ENCODE results near the gene KDM4B. TPM values are rescaled to one million over a fixed set of nuclear protein-coding genes. Genes with fewer than 3 reads are reported as not detected.

KDM4B gene
- polyA plus RNA-seq, 1 of the 3 experiments (the other 2 are of a cell fraction): 12.2 TPM

- no peak overlapping the region for H3K27ac ChIP-seq (ENCODE audit: low read depth in 2 of 2, low read length in 1 of 2)
- H3K36me3 ChIP-seq (replicated peaks in 1 of 2; ENCODE audit: control insufficient read depth in 1 of 2, insufficient read depth in 2 of 2, low read length in 1 of 2): peaks cover 12 to 26% of the 10 kb centered on the region in 2 experiments
- no peak overlapping the region for H3K4me2 ChIP-seq
- WGBS (ENCODE audit: low lambda C conversion rate): 93% methylated on average over 17 of the region's 18 CpGs
- H3K9me3 ChIP-seq: no peaks in the 10 kb centered on the region
- H2AFZ ChIP-seq (ENCODE audit: low read depth): no peak overlapping the region
- H3K9ac ChIP-seq: no peak overlapping the region
- H3K4me1 ChIP-seq (ENCODE audit: control insufficient read depth in 1 of 2, insufficient read depth in 2 of 2, low read depth in 1 of 2, low read length in 1 of 2): peaks cover 10 to 19% of the 10 kb centered on the region in 2 experiments; a peak in 3 of 4 replicates
- H3F3A ChIP-seq (replicated peaks; ENCODE audit: insufficient read depth): peaks cover 9% of the 10 kb centered on the region
- peaks cover 35% of the 10 kb centered on the region; the same call in 1 of the 2 replicates for H3K79me2 ChIP-seq (ENCODE audit: insufficient read depth)
- no peaks in the 10 kb centered on the region for H3K9me2 ChIP-seq
- ChIA-PET POLR2A (no interaction called here), CTCF (interaction anchor here (0.7 to 1.4 kb wide), 2 partner anchors 11 to 230 kb away, joined by 3 to 4 read pairs; no protein-coding TSS in a partner anchor)
- no peaks in the 10 kb centered on the region for H3K27me3 ChIP-seq (ENCODE audit: insufficient read depth)
- TF ChIP-seq EZH2phosphoT487 (IDR thresholded peaks at IDR 0.05; ENCODE audit: borderline replicate concordance, low read depth): no peak
- no peak for TF ChIP-seq SIN3A (IDR thresholded peaks at IDR 0.05; ENCODE audit: borderline replicate concordance, low read depth, low read length)
- no peak for TF ChIP-seq CTCF (IDR thresholded peaks at IDR 0.05)
- peaks cover 32% of the 10 kb centered on the region for H4K20me1 ChIP-seq (ENCODE audit: insufficient read depth)
- no peak for DNase-seq
- no peak overlapping the region for H3K4me3 ChIP-seq (ENCODE audit: low read depth in 2 of 2, low read length in 1 of 2)
Observed at GRCh38 chr19:5042556-5042955, 73.6 kb downstream of the KDM4B start.

GRCh38 chr19:5045029-5045428 lies 76.1 kb downstream of the KDM4B start:
- H3F3A ChIP-seq (replicated peaks; ENCODE audit: insufficient read depth): peaks cover 5% of the 10 kb centered on the region
- DNase-seq: no peak
- no peak overlapping the region for H3K27ac ChIP-seq (ENCODE audit: low read depth in 2 of 2, low read length in 1 of 2)
- no peak overlapping the region for H2AFZ ChIP-seq (ENCODE audit: low read depth)
- ChIA-PET POLR2A (interaction anchor here (0.6 kb wide), 1 partner anchor 248 kb away, joined by 3 read pairs; no protein-coding TSS in a partner anchor), CTCF (interaction anchor here (1.0 to 1.9 kb wide), 4 partner anchors 12 to 188 kb away, joined by 3 to 7 read pairs (median 5); no protein-coding TSS in a partner anchor)
- no peaks in the 10 kb centered on the region for H3K27me3 ChIP-seq (ENCODE audit: insufficient read depth)
- no peaks in the 10 kb centered on the region for H3K9me2 ChIP-seq
- no peak overlapping the region for H3K4me2 ChIP-seq
- H3K36me3 ChIP-seq (replicated peaks in 1 of 2; ENCODE audit: control insufficient read depth in 1 of 2, insufficient read depth in 2 of 2, low read length in 1 of 2): peaks cover 12 to 29% of the 10 kb centered on the region in 2 experiments
- no peak overlapping the region for H3K9ac ChIP-seq
- peaks cover 21% of the 10 kb centered on the region; the same call in 1 of the 2 replicates for H3K79me2 ChIP-seq (ENCODE audit: insufficient read depth)
- TF ChIP-seq MXI1 (IDR thresholded peaks at IDR 0.05; ENCODE audit: low read depth, low read length) (no peak), SIN3A (IDR thresholded peaks at IDR 0.05; ENCODE audit: borderline replicate concordance, low read depth, low read length) (no peak)
- 98% methylated on average over 16 of the region's 16 CpGs for WGBS (ENCODE audit: low lambda C conversion rate)
- no peaks in the 10 kb centered on the region for H3K9me3 ChIP-seq
- H4K20me1 ChIP-seq (ENCODE audit: insufficient read depth): peaks cover 32% of the 10 kb centered on the region
- H3K4me1 ChIP-seq (ENCODE audit: control insufficient read depth in 1 of 2, insufficient read depth in 2 of 2, low read depth in 1 of 2, low read length in 1 of 2): peaks cover 12 to 25% of the 10 kb centered on the region in 2 experiments; a peak in 3 of 4 replicates
- H3K4me3 ChIP-seq (ENCODE audit: low read depth in 2 of 2, low read length in 1 of 2): no peak overlapping the region

GRCh38 chr19:5045956-5046338 lies 77.0 kb downstream of the KDM4B start:
- Histone ChIP-seq H3K27ac (ENCODE audit: low read depth in 2 of 2, low read length in 1 of 2) (no peak overlapping the region), H2AFZ (ENCODE audit: low read depth) (no peak overlapping the region), H4K20me1 (ENCODE audit: insufficient read depth) (peaks cover 32% of the 10 kb centered on the region)

More at GRCh38 chr19:5045956-5046338, 77.0 kb downstream of the KDM4B start:
- no peaks in the 10 kb centered on the region for H3K9me2 ChIP-seq
- H3K79me2 ChIP-seq (ENCODE audit: insufficient read depth): peaks cover 21% of the 10 kb centered on the region; the same call in 1 of the 2 replicates
- H3K4me1 ChIP-seq (ENCODE audit: control insufficient read depth in 1 of 2, insufficient read depth in 2 of 2, low read depth in 1 of 2, low read length in 1 of 2): peaks cover 12 to 29% of the 10 kb centered on the region in 2 experiments; a peak in 3 of 4 replicates
- H3F3A ChIP-seq (replicated peaks; ENCODE audit: insufficient read depth): peaks cover 5% of the 10 kb centered on the region
- TF ChIP-seq MEF2A (IDR thresholded peaks at IDR 0.05; ENCODE audit: borderline replicate concordance, low read depth) (no peak), RFX5 (IDR thresholded peaks at IDR 0.05; ENCODE audit: low read length) (no peak), TCF12 (IDR thresholded peaks at IDR 0.05) (no peak), SMC3 (IDR thresholded peaks at IDR 0.05; ENCODE audit: low read depth, low read length) (no peak), YY1 (IDR thresholded peaks at IDR 0.05; ENCODE audit: low read depth) (no peak), IRF3 (IDR thresholded peaks at IDR 0.05; ENCODE audit: low read depth, low read length) (no peak)
- H3K9ac ChIP-seq: no peak overlapping the region
- no peaks in the 10 kb centered on the region for H3K27me3 ChIP-seq (ENCODE audit: insufficient read depth)
- no peak overlapping the region for H3K4me3 ChIP-seq (ENCODE audit: low read depth in 2 of 2, low read length in 1 of 2)
- peaks cover 6 to 21% of the 10 kb centered on the region in 2 experiments for H3K36me3 ChIP-seq (replicated peaks in 1 of 2; ENCODE audit: control insufficient read depth in 1 of 2, insufficient read depth in 2 of 2, low read length in 1 of 2)
- 86% methylated on average over 6 of the region's 8 CpGs for WGBS (ENCODE audit: low lambda C conversion rate)
- CTCF ChIA-PET: interaction anchor here (1.1 to 8.1 kb wide), 7 partner anchors 9 to 187 kb away, joined by 3 to 71 read pairs (median 3); no protein-coding TSS in a partner anchor
- POLR2A ChIA-PET: no interaction called here
- no peak for DNase-seq
- no peak overlapping the region for H3K4me2 ChIP-seq
- H3K9me3 ChIP-seq: no peaks in the 10 kb centered on the region
